Measurements from ENCODE around the gene KIF4A.
"Not testable (repeated sequence)": the region's sequence is repeated elsewhere in the genome, so short reads cannot be mapped to it uniquely, and the experiment has no call there.

The KIF4A gene

DNA sequence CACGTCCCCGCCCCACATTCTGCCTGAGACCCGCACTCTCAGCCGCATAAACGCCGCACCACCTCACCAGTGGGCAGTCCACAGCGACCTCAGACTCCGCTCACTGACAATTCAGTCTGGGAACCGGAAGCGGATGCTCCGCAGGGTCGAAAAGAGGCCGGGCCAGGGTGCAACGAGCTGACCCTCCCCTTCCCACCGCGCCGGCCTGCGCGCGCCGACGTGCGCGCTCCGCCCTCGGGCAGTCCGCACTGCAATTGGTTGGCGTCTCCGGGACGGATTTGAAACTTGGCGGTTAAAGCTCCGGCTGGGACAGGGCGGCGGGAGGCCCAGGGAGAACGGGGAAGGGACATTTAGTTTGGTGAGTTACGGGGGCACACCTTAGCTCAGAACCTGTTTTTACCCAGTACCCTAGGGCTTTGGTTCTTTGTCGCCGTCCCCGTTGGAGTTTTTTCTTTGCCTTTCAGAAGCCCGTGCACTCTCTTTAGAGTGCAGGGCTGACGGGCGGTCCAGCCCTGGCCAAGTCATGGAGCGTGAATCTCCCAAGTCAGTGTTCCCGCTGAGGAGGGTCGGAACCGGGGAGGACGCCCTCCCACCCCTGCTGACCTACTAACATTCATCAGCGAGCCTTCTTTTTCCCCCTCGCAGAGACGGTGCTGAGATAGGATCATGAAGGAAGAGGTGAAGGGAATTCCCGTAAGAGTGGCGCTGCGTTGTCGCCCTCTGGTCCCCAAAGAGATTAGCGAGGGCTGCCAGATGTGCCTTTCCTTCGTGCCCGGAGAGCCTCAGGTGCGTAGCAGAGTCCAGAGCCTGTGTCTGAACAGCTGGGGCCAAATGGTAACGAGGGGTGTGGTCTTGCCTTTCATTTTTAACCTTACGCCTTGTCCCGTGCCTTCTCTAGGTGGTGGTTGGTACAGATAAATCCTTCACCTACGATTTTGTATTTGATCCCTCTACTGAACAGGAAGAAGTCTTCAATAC is at the start of gene KIF4A, which contains the start of gene PDZD11:
KIF4A (plus strand) TSS at position 312 of the 978 bp plus-strand sequence; CDS start at position 667, 355 bp downstream.
PDZD11 (minus strand) TSS at position 135 of the 978 bp plus-strand sequence. CDS start 586 bp downstream, outside the sequence.
- peak; percentile 83 for DNase-seq (ENCODE audit: low read depth)

GRCh38 chrX:70240751-70241150 is 49.2 kb upstream of the KIF4A start:
- DNase-seq (ENCODE audit: low read depth) = no peak

GRCh38 chrX:70241501-70241900 is 48.4 kb upstream of the KIF4A start:
- DNase-seq (ENCODE audit: low read depth) = no peak

- not testable (repeated sequence) for DNase-seq (ENCODE audit: low read depth)
These were observed 46.3 kb upstream of the KIF4A start for GRCh38 chrX:70243601-70244000.

DNA sequence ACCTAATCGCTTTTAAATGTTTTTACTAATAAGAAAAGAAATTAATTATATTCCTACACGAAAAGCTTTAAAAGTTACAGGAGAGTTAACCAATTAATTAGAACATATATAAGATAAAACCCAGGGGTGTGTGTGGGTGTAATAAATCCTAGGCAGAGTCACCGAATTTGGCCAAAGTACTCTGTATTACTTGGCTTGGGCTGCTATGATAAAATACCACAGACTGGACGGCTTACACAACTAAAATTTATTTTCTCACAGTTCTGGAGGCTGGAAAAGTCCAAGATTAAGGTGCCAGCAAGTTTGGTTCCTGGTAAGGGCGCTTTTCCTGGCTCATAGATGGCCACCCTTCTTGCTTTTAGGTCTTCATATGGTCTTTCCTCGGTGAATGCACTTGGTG is 45.0 kb upstream of the KIF4A start:
- no peak for DNase-seq (ENCODE audit: low read depth)

GRCh38 chrX:70247252-70247651 is 42.7 kb upstream of the KIF4A start:
- DNase-seq (ENCODE audit: low read depth) = no peak

GRCh38 chrX:70252491-70252890 is 37.4 kb upstream of the KIF4A start:
- DNase-seq (ENCODE audit: low read depth) = no peak

- peak; percentile 7 for DNase-seq (ENCODE audit: low read depth)
These were observed 36.4 kb upstream of the KIF4A start for GRCh38 chrX:70253377-70254062.

DNA sequence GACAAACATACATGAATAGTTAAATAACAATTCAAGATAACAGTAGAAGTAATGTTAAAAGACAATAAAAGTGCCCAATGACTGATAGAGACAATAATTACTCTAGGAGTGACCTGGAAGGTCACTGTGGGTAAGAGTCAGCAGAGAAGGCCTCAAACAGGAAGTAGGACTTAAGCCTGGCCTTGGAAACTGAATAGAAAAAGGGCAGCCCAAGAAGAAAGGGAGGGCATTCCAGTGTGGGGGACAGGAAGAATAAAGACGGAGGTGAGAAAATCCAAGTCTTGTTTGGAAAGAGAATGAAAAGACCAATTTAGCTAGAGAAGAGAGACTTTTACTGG is 35.9 kb upstream of the KIF4A start:
- DNase-seq (ENCODE audit: low read depth) = no peak

GRCh38 chrX:70254909-70255308 is 35.0 kb upstream of the KIF4A start:
- DNase-seq (ENCODE audit: low read depth) = no peak

DNA sequence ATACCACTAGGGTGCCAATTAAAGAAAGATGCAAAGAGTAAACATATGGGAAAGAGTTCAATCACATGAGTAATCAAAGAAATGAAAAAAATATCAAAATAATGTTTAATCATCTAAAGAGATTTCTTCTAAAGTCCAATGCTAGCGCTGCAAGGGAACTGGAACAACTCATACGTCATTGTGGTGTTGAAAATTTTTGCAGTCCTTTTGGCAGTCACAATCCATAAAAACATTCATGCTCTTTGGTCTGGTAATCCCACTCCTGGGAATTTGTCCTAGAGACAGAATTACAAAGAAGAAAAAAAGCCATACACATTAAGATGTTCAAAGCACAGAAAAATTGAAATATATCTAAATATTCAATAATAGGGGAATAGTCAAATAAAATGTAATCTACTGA is 34.5 kb upstream of the KIF4A start:
- DNase-seq (ENCODE audit: low read depth) = no peak

DNA sequence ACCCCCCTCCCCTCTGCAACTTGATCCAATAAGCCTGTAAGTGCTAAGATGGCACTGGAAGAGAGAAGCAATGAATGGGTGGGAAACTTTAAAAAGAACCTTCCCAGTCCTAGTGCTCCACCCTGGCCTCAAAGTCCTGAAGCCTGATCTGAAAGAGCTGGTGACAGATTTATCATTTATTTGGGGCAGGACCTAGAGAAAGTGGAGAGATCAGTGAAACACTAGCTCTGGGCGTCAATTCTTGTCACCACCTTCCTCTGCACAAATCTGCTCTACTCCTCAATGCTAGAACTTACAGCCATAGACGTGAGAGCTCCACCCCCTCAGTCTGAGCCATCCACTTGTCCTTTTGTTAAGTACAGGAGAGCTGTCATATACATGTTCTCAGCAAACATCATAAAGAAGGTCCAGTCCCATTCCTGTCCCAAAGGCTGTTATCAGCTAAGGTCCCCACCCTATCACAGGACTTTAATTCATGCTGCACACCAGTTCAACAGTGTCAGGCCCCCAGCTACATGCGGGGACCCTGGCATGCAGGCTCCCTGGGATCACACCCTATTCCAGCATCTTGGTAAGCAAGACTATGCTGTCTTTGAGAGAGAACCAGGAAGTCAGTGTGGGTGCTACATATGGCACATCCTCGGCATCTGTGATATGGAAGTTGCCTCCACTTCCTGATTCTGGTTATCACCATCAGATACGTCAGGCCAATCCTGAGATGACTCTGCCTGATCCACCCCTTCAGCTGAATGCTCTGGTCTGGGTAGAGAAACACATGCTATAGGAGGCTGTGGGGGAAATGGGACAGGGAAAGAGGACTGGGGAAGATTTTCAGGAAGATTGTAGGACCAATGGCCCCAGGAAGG is 32.2 kb upstream of the KIF4A start:
- DNase-seq (ENCODE audit: low read depth) = no peak

- no peak for DNase-seq (ENCODE audit: low read depth)
These were observed 29.8 kb upstream of the KIF4A start, which contains the start of gene P2RY4 for GRCh38 chrX:70260104-70260503. Gene P2RY4, minus strand, starts transcription at chrX:70260204. Its CDS starts 580 bp downstream, at chrX:70259624.

DNA sequence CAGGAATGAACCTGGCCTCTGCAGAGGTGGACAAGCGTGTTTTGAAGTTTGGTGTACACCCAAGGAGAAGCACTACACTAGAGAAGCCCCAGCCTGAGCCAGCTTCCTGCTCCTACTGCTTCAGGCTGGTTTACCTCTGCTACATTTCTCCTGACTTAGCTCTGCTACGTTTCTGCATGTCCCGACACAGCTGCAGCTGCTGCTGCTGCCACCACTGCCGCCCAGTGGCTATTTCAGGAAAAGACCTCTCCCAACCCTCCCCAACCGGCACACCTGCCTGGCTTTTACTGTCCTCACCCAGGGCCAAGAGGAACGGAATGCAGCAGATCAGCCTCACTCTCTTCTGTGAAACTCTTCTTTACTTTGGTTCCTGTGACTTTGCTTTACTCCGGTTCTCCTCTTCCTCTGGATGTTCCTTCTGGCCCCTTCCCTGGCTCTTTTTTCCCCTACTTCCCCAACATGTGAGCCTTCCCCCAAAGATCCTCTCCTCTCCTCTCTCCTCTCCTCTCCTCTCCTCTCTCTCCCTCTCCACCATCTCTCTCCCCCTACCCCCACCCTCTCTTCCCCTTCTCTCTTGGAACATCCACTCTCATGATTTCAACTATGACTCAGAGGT is 26.8 kb upstream of the KIF4A start:
- peak; percentile 29 for DNase-seq (ENCODE audit: low read depth)

- peak; percentile 9 for DNase-seq (ENCODE audit: low read depth)
These were observed 25.1 kb upstream of the KIF4A start for GRCh38 chrX:70264784-70265183.

DNA sequence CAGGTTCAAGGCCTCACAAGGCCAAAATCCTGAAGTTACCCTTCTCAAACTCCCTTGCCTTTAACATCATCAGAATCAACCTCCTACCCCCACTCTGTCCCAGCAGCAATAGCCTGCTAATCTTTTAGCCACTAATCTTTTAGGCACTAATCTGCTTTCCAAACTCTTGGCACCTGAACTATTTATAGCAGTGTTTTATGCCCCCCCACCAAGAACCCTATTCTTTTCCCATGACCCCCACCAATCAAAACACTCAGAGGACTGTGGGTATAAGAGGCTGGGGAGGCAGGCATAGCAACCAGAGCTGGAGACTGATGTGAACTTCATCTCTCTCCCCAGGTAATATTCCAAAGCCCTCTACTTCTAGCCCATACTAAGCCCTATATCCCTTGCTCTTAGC is 21.9 kb upstream of the KIF4A start, which contains the start of gene ARR3:
ARR3 (plus strand) TSS at position 301 of the 400 bp plus-strand sequence. CDS start 1,052 bp downstream, outside the sequence.
- no peak for DNase-seq (ENCODE audit: low read depth)

GRCh38 chrX:70274029-70274428 is 15.9 kb upstream of the KIF4A start:
- not testable (repeated sequence) for DNase-seq (ENCODE audit: low read depth)

DNA sequence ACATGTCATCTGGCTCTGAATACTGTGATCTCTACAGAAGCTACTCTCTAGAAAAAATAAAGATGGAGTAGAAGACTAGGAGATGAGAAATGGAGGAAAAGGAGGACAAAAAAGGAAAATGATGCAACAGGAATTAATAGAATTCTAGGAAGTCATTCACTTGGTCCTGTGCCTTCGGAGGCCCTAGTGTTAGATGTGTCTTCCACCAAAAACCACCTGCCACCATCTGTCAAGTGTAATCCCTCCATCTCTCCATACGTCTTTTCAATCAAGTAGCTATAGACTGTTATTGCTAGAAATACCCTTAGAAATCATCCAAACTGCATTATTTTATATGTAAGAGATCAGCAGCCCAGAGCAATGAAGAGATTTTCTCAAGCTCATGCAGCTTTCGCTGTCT is 10.8 kb upstream of the KIF4A start:
- DNase-seq (ENCODE audit: low read depth) = no peak

DNA sequence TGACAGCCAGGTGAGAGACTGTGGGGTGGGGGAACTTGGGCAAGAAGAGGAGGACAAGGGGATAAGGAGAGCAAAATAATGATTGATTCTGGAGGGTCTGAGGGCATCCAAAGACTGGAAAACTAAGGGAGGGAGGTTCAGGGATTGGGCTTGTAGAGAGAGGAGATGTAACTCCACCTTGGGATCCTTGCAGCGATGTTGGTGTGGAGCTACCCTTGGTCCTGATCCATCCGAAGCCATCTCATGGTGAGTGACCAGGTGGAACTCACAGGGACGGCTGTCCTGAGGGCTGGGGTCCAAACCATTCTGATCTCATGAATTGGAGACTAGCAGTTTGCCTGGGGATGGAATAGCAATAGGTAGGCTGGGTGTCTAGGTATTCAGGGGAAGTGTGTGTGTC is 9.3 kb upstream of the KIF4A start:
- DNase-seq (ENCODE audit: low read depth) = no peak

GRCh38 chrX:70281951-70282350 is 8.0 kb upstream of the KIF4A start, which contains the start of gene RAB41:
Gene RAB41, plus strand, starts transcription at chrX:70282172. Its CDS starts 46 bp downstream, at chrX:70282218.
- no peak for DNase-seq (ENCODE audit: low read depth)

DNA sequence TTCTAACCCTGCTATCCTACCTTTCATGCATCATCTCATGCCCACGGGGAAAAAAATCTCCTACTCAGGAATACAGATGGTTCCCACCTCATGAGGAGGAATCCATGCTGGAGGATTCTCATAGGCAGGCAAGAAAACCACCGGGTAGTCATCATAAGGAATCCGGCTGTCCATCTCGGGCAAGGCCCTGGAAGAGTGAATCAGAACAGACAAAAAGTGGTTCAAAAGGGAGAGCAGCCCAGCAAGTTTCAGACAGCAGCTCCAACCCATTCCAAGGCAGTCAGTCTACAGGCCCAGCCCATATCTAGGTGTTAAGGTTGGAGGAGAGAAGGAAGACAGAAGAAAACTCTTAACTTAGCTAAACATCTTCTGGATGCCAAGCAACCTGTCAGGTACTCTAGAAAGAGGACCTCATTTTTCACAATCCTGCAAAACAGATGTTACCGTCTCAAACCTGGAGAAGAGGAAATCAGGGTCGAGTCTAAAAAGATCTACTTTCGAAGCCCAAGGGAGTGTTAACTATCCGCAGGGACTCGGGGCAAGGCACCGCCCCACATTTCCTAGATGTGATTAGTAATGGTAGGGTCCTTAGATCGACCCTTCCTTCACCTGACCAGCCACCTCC is 624 bp upstream of the KIF4A start:
- DNase-seq (ENCODE audit: low read depth) = peak; percentile 27

Measured in iris pigment epithelial cell (primary cell).